Esophagus squamous epithelium (tissue), 4 donors: ENCODE data around the gene ANO2.

ENCODE experiments used
- CTCF ChIP-seq, 6 experiments: fragments of 450-650 bp in 4 of 6; fragments of 200-600 bp in 2 of 6; sonication (generic) in 2 of 6; IDR thresholded peaks; one replicate each; pipeline ENCODE4 v1.5.1; 2016 to 2019; ENCODE audit warnings: antibody characterized with exemption in 6 of 6, mild to moderate bottlenecking in 4 of 6, moderate library complexity in 4 of 6
- POLR2A ChIP-seq, 4 donors: fragments of 450-650 bp; IDR thresholded peaks; one replicate each; pipeline ENCODE4 v1.6.1; 2017; ENCODE audit warnings: antibody characterized with exemption in 4 of 4, mild to moderate bottlenecking in 4 of 4, moderate library complexity in 3 of 4

- TF ChIP-seq POLR2A (IDR thresholded peaks at IDR 0.05) (no peak), CTCF (IDR thresholded peaks at IDR 0.05) (no peak)
These were observed 55.5 kb downstream of the ANO2 start for GRCh38 chr12:5889381-5890047.
